HFF-Myc (cell line): ENCODE results near the gene GLMN.
"Not testable (repeated sequence)": the region's sequence is repeated elsewhere in the genome, so short reads cannot be mapped to it uniquely, and the experiment has no call there.

Experiments used
- DNase-seq: peaks from one replicate; pipeline ENCODE4 v3.0.0-alpha.2; 2011; ENCODE audit warnings: low read depth; ENCODE audit errors: extremely low read depth
- H3K4me3 ChIP-seq: replicated peaks from 2 replicates; pipeline ENCODE4 v1.5.1; 2011; ENCODE audit warnings: low read depth, mild to moderate bottlenecking, control low read depth, low read length
- CTCF ChIP-seq: IDR thresholded peaks from 2 replicates; pipeline ENCODE4 v1.5.1; 2012; ENCODE audit warnings: mild to moderate bottlenecking, low read depth, low read length, control low read depth; ENCODE audit errors: missing control alignments

Gene GLMN

GRCh38 chr1:92299477-92300150 lies 827 bp upstream of the GLMN start:
- H3K4me3 ChIP-seq = peak overlapping the region; percentile 82
- DNase-seq = no peak
- no peak for TF ChIP-seq CTCF

GRCh38 chr1:92298213-92298572 lies 594 bp downstream of the GLMN start:
- no peak for TF ChIP-seq CTCF
- peak overlapping the region; percentile 82 for H3K4me3 ChIP-seq
- DNase-seq = no peak

- DNase-seq = peak; percentile 22
- TF ChIP-seq CTCF = peak; percentile 65
- H3K4me3 ChIP-seq = no peak overlapping the region
Observed at GRCh38 chr1:92291372-92291999, 7.3 kb downstream of the GLMN start.

- not testable (repeated sequence) for DNase-seq, H3K4me3 ChIP-seq
Observed at GRCh38 chr1:92281411-92281810, 17.4 kb downstream of the GLMN start.

GRCh38 chr1:92279781-92280180 lies 19.0 kb downstream of the GLMN start:
- H3K4me3 ChIP-seq, DNase-seq: not testable (repeated sequence)

GRCh38 chr1:92277105-92277723 lies 21.6 kb downstream of the GLMN start:
- no peak overlapping the region for H3K4me3 ChIP-seq

GRCh38 chr1:92276082-92276481 lies 22.7 kb downstream of the GLMN start:
- DNase-seq = no peak
- no peak overlapping the region for H3K4me3 ChIP-seq
- TF ChIP-seq CTCF = no peak

More at GRCh38 chr1:92277105-92277723, 21.6 kb downstream of the GLMN start:
- no peak for TF ChIP-seq CTCF
- peak; percentile 25 for DNase-seq

GRCh38 chr1:92274939-92275338 lies 23.8 kb downstream of the GLMN start:
- no peak for DNase-seq
- H3K4me3 ChIP-seq = no peak overlapping the region

More at GRCh38 chr1:92274939-92275338, 23.8 kb downstream of the GLMN start:
- TF ChIP-seq CTCF = no peak
